HepG2 (cell line): ENCODE measurements around the gene ZDHHC14.

ENCODE experiments used
- AFF4 ChIP-seq: sonication (generic); formaldehyde crosslinking; IDR thresholded peaks from 2 replicates; pipeline ENCODE4 v1.4.0; 2020; ENCODE audit warnings: missing genetic modification reagents
- BCL6 ChIP-seq: IDR thresholded peaks from 2 replicates; pipeline ENCODE4 v1.6.1; 2016; ENCODE audit warnings: missing genetic modification reagents, missing compliant biosample characterization
- CHCHD3 ChIP-seq: sonication (generic); formaldehyde crosslinking; IDR thresholded peaks from 2 replicates; pipeline ENCODE4 v1.8.0; 2022; ENCODE audit warnings: mild to moderate bottlenecking, missing genetic modification reagents, moderate library complexity
- KAT7 ChIP-seq: IDR thresholded peaks from 2 replicates; pipeline ENCODE4 v1.6.1; 2018; ENCODE audit warnings: borderline replicate concordance, missing compliant biosample characterization
- MEF2D ChIP-seq: sonication (generic); formaldehyde crosslinking; IDR thresholded peaks from 2 replicates; pipeline ENCODE4 v1.5.1; 2020; ENCODE audit warnings: mild to moderate bottlenecking, missing genetic modification reagents
- SRF ChIP-seq: IDR thresholded peaks from 2 replicates; pipeline ENCODE4 v1.6.1; 2011; ENCODE audit warnings: mild to moderate bottlenecking, low read depth, low read length, moderate library complexity
- TF ChIP-seq, protein P1 (sequence below): sonication (generic); formaldehyde crosslinking; IDR thresholded peaks from 2 replicates; pipeline ENCODE4 v1.5.0; 2020; ENCODE audit warnings: mild to moderate bottlenecking, missing genetic modification reagents, moderate library complexity

GRCh38 chr6:157497579-157497978 is 116.6 kb downstream of the ZDHHC14 start:
- TF ChIP-seq KAT7 (CRISPR knock-in tag) (no peak), SRF (no peak), AFF4 (CRISPR knock-in tag) (no peak), CHCHD3 (no peak), MEF2D (CRISPR knock-in tag) (no peak), BCL6 (no peak)
- TF ChIP-seq, protein P1, sequence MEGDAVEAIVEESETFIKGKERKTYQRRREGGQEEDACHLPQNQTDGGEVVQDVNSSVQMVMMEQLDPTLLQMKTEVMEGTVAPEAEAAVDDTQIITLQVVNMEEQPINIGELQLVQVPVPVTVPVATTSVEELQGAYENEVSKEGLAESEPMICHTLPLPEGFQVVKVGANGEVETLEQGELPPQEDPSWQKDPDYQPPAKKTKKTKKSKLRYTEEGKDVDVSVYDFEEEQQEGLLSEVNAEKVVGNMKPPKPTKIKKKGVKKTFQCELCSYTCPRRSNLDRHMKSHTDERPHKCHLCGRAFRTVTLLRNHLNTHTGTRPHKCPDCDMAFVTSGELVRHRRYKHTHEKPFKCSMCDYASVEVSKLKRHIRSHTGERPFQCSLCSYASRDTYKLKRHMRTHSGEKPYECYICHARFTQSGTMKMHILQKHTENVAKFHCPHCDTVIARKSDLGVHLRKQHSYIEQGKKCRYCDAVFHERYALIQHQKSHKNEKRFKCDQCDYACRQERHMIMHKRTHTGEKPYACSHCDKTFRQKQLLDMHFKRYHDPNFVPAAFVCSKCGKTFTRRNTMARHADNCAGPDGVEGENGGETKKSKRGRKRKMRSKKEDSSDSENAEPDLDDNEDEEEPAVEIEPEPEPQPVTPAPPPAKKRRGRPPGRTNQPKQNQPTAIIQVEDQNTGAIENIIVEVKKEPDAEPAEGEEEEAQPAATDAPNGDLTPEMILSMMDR (CRISPR knock-in tag): no peak
